HG03159 (cell line): ENCODE results near the gene GNGT2.

ENCODE experiments used
- ATAC-seq: cut with Tn5 transposase; IDR thresholded peaks from one replicate; pipeline ENCODE4 v1.9.1; 2021; ENCODE audit warnings: mild to moderate bottlenecking, moderate library complexity; ENCODE audit not compliant: unreplicated experiment

GNGT2 gene

GRCh38 chr17:49210158-49211029, at the start of gene GNGT2, which contains the start of gene ABI3:
GNGT2 (minus strand) TSS chr17:49210574; CDS start chr17:49207422, 3,152 bp downstream.
ABI3 (plus strand) TSS chr17:49210707; CDS start chr17:49210725, 18 bp downstream.
- peak; percentile 86 for ATAC-seq

- no peak for ATAC-seq
These were observed 49.3 kb upstream of the GNGT2 start for GRCh38 chr17:49259663-49260010.

GRCh38 chr17:49258394-49258793, 48.0 kb upstream of the GNGT2 start:
- no peak for ATAC-seq

GRCh38 chr17:49255125-49255524, 44.8 kb upstream of the GNGT2 start:
- no peak for ATAC-seq

GRCh38 chr17:49254066-49254465, 43.7 kb upstream of the GNGT2 start:
- ATAC-seq, result no peak

GRCh38 chr17:49252148-49252695, 41.8 kb upstream of the GNGT2 start:
- ATAC-seq, result no peak

- ATAC-seq, result no peak
These were observed 39.6 kb upstream of the GNGT2 start for GRCh38 chr17:49249890-49250522.

GRCh38 chr17:49249292-49249794, 39.0 kb upstream of the GNGT2 start:
- no peak for ATAC-seq

- no peak for ATAC-seq
These were observed 37.6 kb upstream of the GNGT2 start for GRCh38 chr17:49247944-49248343.

GRCh38 chr17:49244839-49245238, 34.5 kb upstream of the GNGT2 start:
- ATAC-seq, result no peak

- no peak for ATAC-seq
These were observed 32.4 kb upstream of the GNGT2 start for GRCh38 chr17:49242813-49243212.

GRCh38 chr17:49241692-49242397, 31.5 kb upstream of the GNGT2 start:
- ATAC-seq, result no peak

- no peak for ATAC-seq
These were observed 30.7 kb upstream of the GNGT2 start for GRCh38 chr17:49241040-49241439.

GRCh38 chr17:49240619-49241018, 30.2 kb upstream of the GNGT2 start:
- no peak for ATAC-seq

GRCh38 chr17:49239963-49240362, 29.6 kb upstream of the GNGT2 start:
- ATAC-seq, result no peak

- ATAC-seq, result no peak
These were observed 25.5 kb upstream of the GNGT2 start for GRCh38 chr17:49235896-49236295.

- ATAC-seq, result no peak
These were observed 24.2 kb upstream of the GNGT2 start for GRCh38 chr17:49234509-49235080.

GRCh38 chr17:49231563-49231894, 21.2 kb upstream of the GNGT2 start:
- no peak for ATAC-seq

GRCh38 chr17:49230636-49231562, 20.5 kb upstream of the GNGT2 start, which contains the start of gene PHOSPHO1:
PHOSPHO1 (minus strand) TSS chr17:49230787; CDS start chr17:49226691, 4,096 bp downstream.
- ATAC-seq, result peak; percentile 84
